Endothelial cell (in vitro differentiated cells): ENCODE data around the gene MAGI2. TPM values are rescaled to one million over a fixed set of nuclear protein-coding genes. Genes with fewer than 3 reads are reported as not detected.

Experiments used
- DNase-seq: peaks from one replicate; pipeline ENCODE4 v3.0.0; 2021; ENCODE audit warnings: low spot score
- H3K27ac Mint-ChIP-seq: one replicate; pipeline ENCODE4 v1.8.0; 2021; ENCODE audit warnings: mixed read lengths, inconsistent platforms; ENCODE audit not compliant: unreplicated experiment
- H3K27me3 Mint-ChIP-seq: one replicate; pipeline ENCODE4 v1.8.0; 2021; ENCODE audit warnings: mild to moderate bottlenecking, moderate library complexity, mixed read lengths, inconsistent platforms; ENCODE audit not compliant: unreplicated experiment
- H3K36me3 Mint-ChIP-seq: one replicate; pipeline ENCODE4 v1.8.0; 2021; ENCODE audit warnings: mild to moderate bottlenecking, low read depth, mixed read lengths, inconsistent platforms; ENCODE audit not compliant: unreplicated experiment
- H3K4me1 Mint-ChIP-seq: one replicate; pipeline ENCODE4 v1.8.0; 2021; ENCODE audit warnings: mild to moderate bottlenecking, mixed read lengths, inconsistent platforms; ENCODE audit not compliant: unreplicated experiment
- H3K4me3 Mint-ChIP-seq: one replicate; pipeline ENCODE4 v1.8.0; 2021; ENCODE audit warnings: mild to moderate bottlenecking, mixed read lengths, inconsistent platforms; ENCODE audit not compliant: unreplicated experiment
- H3K9me3 Mint-ChIP-seq: one replicate; pipeline ENCODE4 v1.8.0; 2021; ENCODE audit warnings: mixed read lengths, inconsistent platforms; ENCODE audit not compliant: unreplicated experiment
- CTCF ChIP-seq: fragments of 200-600 bp; sonication (generic); IDR thresholded peaks from one replicate; pipeline ENCODE4 v1.5.0; 2021; ENCODE audit warnings: antibody characterized with exemption; ENCODE audit not compliant: unreplicated experiment
- total RNA-seq: library from RNA; stranded (reverse); fragmentation: NEBNext Ultra II Directional; extraction: Animal tissue kit (Norgen Biotek cat#: 25700); gene quantifications from one replicate; pipeline ENCODE4 v1.2.1, GENCODE V29; 2021; ENCODE audit not compliant: unreplicated experiment

The MAGI2 gene
- total RNA-seq, 1 donor from 2014 or later, result 6.3 TPM

GRCh38 chr7:78333530-78334425 lies 1119.7 kb downstream of the MAGI2 start:
- DNase-seq, result no peak
- Mint-ChIP-seq H3K27ac (no peak overlapping the region), H3K27me3 (no peaks in the 10 kb centered on the region), H3K4me1 (no peaks in the 10 kb centered on the region), H3K36me3 (no peaks in the 10 kb centered on the region), H3K4me3 (no peak overlapping the region), H3K9me3 (no peaks in the 10 kb centered on the region)
- no peak for TF ChIP-seq CTCF

- TF ChIP-seq CTCF, result no peak
- DNase-seq, result no peak
- Mint-ChIP-seq H3K27me3 (no peaks in the 10 kb centered on the region), H3K4me1 (no peaks in the 10 kb centered on the region), H3K9me3 (no peaks in the 10 kb centered on the region), H3K27ac (no peak overlapping the region), H3K4me3 (no peak overlapping the region), H3K36me3 (no peaks in the 10 kb centered on the region)
These were observed 1124.3 kb downstream of the MAGI2 start for GRCh38 chr7:78329001-78329655.

- DNase-seq, result no peak
- Mint-ChIP-seq H3K4me1 (no peaks in the 10 kb centered on the region), H3K4me3 (no peak overlapping the region), H3K27ac (no peak overlapping the region), H3K36me3 (no peaks in the 10 kb centered on the region), H3K9me3 (no peaks in the 10 kb centered on the region), H3K27me3 (no peaks in the 10 kb centered on the region)
- no peak for TF ChIP-seq CTCF
These were observed 1125.7 kb downstream of the MAGI2 start for GRCh38 chr7:78327718-78328117.

GRCh38 chr7:78326876-78327275 lies 1126.6 kb downstream of the MAGI2 start:
- no peak overlapping the region for H3K27ac Mint-ChIP-seq
- no peak for DNase-seq
- TF ChIP-seq CTCF, result no peak
- no peaks in the 10 kb centered on the region for H3K4me1 Mint-ChIP-seq
- H3K4me3 Mint-ChIP-seq, result no peak overlapping the region
- no peaks in the 10 kb centered on the region for H3K36me3 Mint-ChIP-seq
- no peaks in the 10 kb centered on the region for H3K27me3 Mint-ChIP-seq
- H3K9me3 Mint-ChIP-seq, result no peaks in the 10 kb centered on the region

GRCh38 chr7:78326189-78326588 lies 1127.3 kb downstream of the MAGI2 start:
- H3K9me3 Mint-ChIP-seq, result no peaks in the 10 kb centered on the region
- H3K36me3 Mint-ChIP-seq, result no peaks in the 10 kb centered on the region
- DNase-seq, result no peak
- no peak for TF ChIP-seq CTCF
- no peaks in the 10 kb centered on the region for H3K4me1 Mint-ChIP-seq
- H3K27me3 Mint-ChIP-seq, result no peaks in the 10 kb centered on the region
- H3K27ac Mint-ChIP-seq, result no peak overlapping the region
- no peak overlapping the region for H3K4me3 Mint-ChIP-seq
